DOHH2 (cell line): ENCODE data around the gene C4orf50.

Source experiments
- EZH2phosphoT487 ChIP-seq: fragments of 200-600 bp; sonication (generic); IDR thresholded peaks from 2 replicates; pipeline ENCODE4 v1.6.1; 2017; ENCODE audit warnings: borderline replicate concordance, mild to moderate bottlenecking, antibody characterized with exemption, low read length, moderate library complexity, mixed read lengths
- TF ChIP-seq, protein P1 (sequence below): fragments of 200-600 bp; sonication (generic); IDR thresholded peaks from one replicate; pipeline ENCODE4 v1.5.1; 2014; ENCODE audit warnings: antibody characterized with exemption, mild to moderate bottlenecking, low read depth, low read length; ENCODE audit not compliant: poor library complexity, severe bottlenecking

GRCh38 chr4:6020613-6021012 is 2.4 kb upstream of the C4orf50 start:
- TF ChIP-seq, protein P1, sequence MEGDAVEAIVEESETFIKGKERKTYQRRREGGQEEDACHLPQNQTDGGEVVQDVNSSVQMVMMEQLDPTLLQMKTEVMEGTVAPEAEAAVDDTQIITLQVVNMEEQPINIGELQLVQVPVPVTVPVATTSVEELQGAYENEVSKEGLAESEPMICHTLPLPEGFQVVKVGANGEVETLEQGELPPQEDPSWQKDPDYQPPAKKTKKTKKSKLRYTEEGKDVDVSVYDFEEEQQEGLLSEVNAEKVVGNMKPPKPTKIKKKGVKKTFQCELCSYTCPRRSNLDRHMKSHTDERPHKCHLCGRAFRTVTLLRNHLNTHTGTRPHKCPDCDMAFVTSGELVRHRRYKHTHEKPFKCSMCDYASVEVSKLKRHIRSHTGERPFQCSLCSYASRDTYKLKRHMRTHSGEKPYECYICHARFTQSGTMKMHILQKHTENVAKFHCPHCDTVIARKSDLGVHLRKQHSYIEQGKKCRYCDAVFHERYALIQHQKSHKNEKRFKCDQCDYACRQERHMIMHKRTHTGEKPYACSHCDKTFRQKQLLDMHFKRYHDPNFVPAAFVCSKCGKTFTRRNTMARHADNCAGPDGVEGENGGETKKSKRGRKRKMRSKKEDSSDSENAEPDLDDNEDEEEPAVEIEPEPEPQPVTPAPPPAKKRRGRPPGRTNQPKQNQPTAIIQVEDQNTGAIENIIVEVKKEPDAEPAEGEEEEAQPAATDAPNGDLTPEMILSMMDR = no peak
- TF ChIP-seq EZH2phosphoT487 = no peak
